Cardiac septum (tissue), 1 donor: ENCODE measurements around the gene DNTT. TPM values are rescaled to one million over a fixed set of nuclear protein-coding genes. Genes with fewer than 3 reads are reported as not detected.
"Not testable (repeated sequence)": the region's sequence is repeated elsewhere in the genome, so short reads cannot be mapped to it uniquely, and the experiment has no call there.

ENCODE experiments used
- DNase-seq: peaks from one replicate; pipeline ENCODE4 v3.0.0-alpha.2; 2020; ENCODE audit warnings: low spot score
- intact Hi-C: fragments of 100-400 bp; cut with DNase I; formaldehyde crosslinking; loops from one replicate; pipeline ENCODE4 v1.14.0; 2022
- total RNA-seq: library from RNA; stranded (reverse); fragmentation: NEBNext Ultra II Directional; extraction: Animal tissue kit (Norgen Biotek cat#: 25700); gene quantifications from one replicate; pipeline ENCODE4 v1.2.1, GENCODE V29; 2021
- donor health status: DM: no; HTN: no; CAD: no.

The DNTT gene
- total RNA-seq, 1 donor from 2014 or later: not detected

DNA sequence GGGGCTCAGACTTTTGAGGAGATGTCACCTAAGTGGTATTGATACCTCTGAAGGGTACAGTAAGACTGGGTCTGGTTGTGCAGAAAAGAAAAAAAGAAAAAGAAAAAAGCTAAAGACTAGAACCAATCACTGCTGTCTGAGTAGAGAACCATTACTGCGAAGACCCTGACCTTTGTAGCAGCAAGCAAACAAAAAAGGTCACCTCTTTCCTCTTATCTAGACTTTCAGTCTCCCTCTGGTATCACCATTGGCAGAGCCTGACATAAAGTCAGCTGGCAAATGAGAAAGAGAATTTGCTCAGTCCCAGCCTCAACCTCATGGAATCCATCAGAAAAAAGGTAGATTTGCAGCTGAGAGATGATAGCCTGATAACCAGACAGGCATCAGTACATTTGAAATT lies 2.6 kb upstream of the DNTT start:
- no peak for DNase-seq
- intact Hi-C loops: no loop called here

DNA sequence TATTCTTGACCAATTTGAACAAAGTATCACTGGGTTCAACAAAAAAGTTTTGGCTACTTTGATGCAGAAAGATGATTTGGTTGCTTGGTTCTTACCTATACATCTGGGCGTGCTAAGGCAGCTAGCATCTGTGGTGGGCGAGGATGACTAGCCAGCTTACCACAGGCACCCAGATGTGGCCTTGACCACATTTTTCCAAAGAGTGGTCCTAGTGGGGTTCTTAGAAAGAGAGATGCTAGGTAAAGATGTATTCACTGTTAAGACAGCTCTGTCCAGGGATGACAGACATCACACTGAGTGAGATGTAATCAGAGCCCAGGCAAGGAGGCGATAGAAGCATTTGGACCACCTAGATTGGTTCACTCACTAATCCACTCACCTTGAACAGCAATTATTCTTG lies 785 bp downstream of the DNTT start:
- intact Hi-C loops: no loop called here
- no peak for DNase-seq

DNA sequence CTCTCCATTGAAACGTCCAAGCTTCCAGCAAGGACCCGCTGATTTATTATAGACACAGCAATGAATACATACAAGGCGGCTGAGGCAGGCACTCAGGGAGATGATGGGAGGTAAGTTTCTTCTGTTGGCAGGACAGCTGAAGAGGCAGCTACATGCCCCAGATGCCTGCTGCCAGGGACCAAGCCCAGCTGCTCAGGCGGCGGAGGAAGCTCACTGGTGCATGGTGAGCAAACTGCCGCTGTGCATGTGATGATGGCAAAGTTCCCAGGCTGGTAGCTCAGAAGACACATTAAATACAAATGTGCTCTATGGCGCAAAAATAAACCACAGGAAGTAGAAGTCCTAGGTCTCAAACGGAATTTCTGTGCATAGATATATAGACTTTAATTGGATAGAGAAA lies 2.3 kb downstream of the DNTT start:
- DNase-seq: peak; percentile 77

DNA sequence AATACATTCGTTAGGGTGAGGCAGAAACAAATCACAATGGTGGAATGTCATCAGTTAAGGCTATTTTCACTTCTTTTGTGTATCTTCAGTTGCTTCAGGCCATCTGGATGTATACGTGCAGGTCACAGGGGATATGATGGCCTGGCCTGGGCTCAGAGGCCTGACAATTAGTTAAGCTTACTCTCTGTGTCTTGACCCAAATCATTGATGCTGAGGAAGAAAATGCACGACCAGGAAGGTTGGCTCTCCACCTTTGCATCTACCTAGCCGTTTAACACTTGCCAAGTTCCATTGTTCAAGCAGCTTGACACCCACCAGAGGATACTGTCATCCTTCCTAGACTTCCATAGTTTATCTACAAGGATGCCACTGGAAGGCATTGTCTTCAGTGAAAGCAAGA lies 4.6 kb downstream of the DNTT start:
- DNase-seq, intact Hi-C loops: not testable (repeated sequence)

More for the DNA sequence above, 2.3 kb downstream of the DNTT start:
- intact Hi-C loops: no loop called here

DNA sequence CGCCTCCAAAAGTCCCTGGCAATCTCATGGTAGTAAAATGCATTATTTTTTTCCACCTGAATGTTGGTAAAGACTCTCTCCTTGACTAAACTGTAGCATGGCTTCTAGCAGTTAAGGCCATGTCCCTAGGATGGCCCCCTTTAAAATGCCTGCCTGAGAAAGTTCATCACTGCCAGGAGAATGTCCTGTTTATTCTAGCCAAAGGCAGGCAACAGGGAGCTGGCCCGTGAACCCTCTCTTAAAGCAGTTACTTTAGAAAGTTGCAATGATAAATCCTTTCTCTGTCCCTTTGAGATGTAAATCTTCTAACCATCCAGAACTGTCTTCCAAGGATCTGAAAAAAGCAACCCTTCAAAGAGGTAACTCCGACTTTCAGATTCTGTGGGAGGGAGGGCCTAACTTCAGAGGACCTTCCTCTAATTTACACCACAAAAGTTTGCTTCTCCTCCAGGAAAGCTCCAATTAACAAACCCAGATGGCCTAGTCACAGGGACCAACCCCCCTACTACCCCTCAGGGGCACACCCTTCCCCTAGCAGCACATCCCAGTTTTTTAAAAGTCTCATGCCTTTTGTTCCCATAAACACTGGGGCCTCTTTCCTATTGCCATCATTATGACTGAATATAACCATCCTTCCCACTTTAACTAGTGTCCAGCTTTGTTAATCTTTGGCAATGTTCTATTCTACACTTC lies 5.5 kb downstream of the DNTT start:
- intact Hi-C loops: no loop called here
- DNase-seq: no peak

DNA sequence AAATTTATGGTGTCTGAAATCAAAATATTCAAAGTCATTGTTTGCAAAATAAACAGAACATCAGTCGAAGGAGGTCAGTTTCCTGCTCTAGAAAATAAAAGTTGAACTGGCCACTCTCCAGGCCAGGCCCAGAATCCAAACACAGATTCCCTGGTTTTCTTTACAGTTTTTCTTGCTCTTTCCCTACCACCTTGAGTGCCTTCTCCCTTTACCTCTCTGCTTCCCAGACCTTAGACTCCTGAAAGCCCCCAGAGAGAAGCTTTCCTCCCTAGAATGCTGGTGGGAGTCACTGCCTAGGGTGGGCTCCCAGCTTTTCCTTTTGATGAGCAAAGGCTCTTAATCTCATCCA lies 6.1 kb downstream of the DNTT start:
- intact Hi-C loops: no loop called here
- DNase-seq: no peak

DNA sequence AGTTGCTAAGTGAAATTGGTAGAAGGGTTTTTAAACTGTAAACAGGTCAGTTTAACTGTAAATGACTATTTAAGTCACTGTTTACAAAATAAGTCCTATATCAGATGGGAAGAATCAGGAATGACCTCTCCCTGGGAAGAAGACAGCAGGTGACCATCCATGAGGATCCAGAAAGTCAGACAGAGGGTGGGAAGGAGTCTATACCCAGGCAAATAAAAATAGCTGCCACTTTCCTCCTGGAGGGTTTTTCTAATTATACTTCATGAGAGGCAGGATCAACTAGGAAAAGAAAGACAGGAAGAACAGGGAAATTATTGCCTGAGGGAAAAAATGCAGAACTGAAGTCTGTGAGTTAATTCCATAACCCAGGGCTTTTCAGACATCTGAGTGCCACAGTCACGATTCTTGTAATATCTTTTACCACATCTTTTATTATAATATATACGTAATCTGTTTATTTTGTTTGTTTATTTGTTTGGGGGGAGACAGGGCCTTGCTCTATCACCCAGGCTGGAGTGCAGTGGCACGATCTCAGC lies 7.0 kb downstream of the DNTT start:
- no peak for DNase-seq
- intact Hi-C loops: no loop called here

DNA sequence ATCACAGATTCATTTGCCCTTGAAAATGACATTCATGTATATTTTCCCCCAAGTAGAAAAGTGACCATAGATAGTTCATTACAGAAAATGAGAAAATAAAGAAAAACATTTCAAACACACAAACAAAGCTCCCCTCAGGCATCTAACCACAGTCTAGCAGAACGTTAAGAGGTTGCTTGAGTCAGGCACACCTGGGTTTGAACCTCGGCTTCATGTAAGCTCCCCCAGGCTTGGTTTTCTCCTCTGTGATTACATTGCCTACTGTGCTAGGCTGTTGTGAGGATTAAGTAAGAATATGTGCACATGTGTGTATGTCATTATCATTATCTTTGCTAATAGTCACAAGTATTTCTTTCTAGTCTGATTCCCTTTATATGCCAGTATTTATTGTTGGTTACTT lies 9.1 kb downstream of the DNTT start:
- intact Hi-C loops: no loop called here
- no peak for DNase-seq

DNA sequence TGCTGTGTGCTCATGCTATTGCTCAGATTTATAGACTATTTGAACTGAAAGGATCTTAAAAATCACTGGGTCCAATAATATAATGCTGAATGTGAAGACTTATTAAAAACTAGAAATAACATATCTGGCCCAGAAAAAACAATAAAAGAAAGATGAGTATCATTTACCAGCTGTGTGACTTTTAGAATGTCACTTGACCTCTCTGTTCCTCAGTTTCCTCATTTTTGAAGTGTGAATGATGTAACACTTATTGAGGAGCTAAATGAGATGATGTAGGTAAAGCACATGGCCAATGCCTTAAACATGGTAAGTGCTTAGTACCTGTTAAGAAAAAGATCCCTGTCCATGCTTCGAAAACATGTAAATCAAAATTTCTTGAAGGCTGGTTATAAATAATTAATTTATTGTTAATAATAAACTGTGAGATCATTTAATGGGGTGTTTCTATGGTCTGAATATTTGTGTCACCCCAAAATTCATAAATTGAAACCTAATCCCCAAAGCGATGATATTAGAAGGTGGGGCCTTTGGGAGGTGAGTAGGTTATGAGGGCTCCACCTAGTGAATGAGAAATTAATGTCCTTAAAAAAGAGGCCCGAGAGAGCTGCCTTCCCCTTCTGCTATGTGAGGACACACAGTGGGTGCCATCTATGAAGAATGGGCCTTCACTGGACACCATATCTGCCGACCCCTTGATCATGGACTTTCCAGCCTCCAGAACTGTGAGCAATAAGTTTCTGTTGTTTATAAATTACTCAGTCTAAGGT lies 13.0 kb downstream of the DNTT start:
- DNase-seq: no peak
- intact Hi-C loops: no loop called here

DNA sequence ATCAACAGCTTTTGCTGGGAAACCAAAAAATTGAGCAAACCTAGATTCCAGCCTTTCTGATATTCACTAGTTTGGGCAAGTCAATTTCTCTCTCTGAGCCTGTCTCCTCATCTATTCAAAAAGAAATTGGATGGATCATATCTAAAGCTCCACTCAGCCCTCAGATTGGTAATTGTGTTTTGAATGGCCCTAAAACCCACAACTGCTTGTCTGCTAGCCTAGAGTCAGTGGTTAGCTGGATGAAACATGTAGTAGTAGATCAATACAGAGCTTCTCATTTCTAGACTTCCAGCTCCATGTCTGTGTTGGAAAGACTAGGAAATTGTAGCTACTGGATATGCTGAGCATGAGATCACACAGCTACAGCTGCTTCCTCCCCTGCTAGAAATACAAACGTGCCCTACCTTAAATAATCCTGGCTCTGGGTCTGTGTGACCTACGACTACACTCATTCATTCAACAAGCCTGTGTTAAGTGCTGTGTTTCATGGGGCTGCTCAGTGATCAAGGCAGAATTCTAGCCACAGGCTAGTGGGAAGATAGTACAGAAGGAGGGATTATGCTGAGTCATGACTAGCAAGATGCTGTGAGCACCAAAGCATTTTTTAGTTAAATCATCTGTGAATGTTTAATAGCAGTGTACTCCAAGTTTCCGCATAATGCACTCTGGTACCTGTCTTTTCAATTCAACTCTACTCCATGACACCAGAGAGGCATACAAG lies 15.7 kb downstream of the DNTT start:
- no peak for DNase-seq
- intact Hi-C loops: no loop called here

DNA sequence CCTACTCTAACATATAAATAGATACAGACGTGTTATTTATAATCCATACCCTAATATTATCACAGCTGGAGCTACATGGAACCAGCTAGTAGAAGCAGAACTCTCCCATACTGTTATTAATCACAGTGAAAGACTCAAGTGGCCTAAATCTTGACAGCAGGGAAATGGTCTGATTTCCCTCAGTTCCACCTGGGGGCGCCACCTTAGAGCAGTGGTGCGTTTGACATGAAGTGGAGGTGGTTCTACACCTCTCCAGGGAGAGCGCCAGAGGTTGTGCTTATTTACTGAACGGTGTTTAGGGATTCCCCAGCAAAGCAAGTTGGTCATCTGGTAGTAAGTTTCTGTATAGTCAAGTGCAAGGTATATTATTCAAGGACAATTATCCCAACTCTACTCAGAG lies 17.6 kb downstream of the DNTT start:
- no peak for DNase-seq
- intact Hi-C loops: no loop called here

DNA sequence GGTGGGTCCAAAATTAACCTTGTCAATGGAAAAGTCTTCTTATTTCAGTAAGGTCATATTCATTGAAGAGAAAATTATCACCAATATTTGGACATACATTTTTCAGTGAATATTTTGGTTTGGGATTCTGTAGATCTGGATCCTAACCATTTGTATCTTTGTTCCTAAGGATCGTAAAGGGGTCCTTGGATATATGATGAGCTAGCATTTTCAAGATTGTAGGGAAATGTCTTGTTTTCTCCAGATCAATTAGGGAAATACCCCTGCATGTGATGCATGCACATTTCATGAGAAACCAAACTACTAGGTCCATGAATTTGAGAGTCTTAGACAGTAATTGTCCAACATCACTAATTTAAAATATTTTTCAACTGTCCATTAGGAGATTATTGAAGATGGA lies 18.0 kb downstream of the DNTT start:
- no peak for DNase-seq
- intact Hi-C loops: no loop called here

DNA sequence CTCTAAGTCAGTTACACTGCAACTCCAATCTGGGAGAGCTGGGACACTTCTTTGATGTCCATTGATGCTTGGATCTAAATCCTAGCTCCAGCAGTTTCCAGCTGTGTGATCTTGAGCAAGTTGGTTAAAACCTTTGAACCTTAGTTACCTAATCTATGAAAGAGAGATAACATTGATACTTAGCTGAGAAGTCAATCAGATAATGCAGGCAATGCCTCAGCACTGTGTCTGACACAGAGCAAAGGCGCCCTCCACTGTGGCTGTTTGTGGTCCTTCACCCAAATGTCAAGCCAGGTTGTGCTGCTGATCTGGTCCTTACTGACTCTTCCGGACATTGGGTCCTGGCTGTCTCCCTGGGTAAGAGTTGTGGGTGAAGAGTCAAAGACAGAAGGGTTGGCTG lies 20.2 kb downstream of the DNTT start:
- intact Hi-C loops: no loop called here
- no peak for DNase-seq

DNA sequence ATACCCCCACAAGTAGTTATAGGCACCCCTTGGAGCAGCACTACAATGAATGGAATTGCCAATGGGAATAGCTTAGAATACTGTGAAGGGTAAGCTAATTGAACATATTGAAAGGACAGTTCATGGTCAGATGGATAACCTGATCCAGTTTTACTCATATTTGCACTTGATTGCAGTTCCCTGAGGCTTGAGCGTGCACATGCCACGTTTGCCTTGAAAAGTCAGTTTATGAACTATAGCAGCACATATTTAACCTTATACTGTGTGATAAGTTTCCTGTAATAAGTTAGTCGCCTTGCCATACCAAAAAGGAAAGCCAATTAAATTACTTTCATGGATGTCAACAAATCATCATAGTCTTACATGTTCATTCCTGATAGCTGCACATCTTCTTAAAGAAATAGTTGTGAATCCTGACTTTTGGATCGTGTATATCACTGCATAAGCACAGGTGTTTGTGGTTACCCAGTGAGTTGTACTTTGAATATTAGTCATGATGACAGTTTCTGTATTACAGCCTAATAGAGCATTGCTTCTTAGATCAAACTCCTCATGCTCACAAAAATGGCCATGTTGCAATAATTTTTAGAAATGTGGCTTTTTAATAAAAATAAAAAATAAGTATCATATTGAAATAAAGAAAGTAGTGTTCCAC lies 21.6 kb downstream of the DNTT start:
- no peak for DNase-seq
- intact Hi-C loops: no loop called here

DNA sequence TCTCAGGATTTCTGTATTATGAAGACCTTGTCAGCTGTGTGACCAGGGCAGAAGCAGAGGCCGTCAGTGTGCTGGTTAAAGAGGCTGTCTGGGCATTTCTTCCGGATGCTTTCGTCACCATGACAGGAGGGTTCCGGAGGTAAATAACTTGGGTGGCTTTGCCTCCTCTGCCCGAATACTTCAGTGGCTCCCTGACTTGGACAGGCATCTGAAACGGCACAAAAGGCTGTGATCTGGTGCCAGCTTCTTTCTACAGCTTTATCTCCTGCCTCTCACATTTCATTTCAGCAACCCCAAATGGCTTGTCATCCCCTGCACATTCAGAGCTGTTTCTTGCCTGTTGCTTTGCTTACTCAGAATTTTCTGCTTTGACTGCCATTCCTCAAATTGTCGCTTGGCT lies 23.2 kb downstream of the DNTT start:
- intact Hi-C loops: no loop called here
- no peak for DNase-seq

DNA sequence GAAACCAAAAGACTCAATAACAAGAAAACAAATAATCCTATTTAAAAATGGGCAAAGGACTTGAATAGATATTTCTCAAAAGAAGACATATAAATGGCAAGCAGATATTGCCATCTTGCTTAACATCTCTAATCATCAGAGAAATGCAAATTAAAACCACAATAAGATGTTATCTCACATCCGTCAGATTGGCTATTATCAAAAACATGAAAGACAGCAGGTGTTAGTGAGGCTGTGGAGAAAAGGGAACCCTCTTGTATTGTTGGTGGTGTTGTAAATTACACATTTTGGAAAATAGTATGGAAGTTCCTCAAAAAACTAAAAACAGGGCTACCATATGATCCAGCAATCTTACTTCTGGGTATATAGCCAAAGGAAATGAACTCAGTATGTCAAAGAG lies 28.9 kb downstream of the DNTT start:
- intact Hi-C loops: no loop called here
- no peak for DNase-seq

DNA sequence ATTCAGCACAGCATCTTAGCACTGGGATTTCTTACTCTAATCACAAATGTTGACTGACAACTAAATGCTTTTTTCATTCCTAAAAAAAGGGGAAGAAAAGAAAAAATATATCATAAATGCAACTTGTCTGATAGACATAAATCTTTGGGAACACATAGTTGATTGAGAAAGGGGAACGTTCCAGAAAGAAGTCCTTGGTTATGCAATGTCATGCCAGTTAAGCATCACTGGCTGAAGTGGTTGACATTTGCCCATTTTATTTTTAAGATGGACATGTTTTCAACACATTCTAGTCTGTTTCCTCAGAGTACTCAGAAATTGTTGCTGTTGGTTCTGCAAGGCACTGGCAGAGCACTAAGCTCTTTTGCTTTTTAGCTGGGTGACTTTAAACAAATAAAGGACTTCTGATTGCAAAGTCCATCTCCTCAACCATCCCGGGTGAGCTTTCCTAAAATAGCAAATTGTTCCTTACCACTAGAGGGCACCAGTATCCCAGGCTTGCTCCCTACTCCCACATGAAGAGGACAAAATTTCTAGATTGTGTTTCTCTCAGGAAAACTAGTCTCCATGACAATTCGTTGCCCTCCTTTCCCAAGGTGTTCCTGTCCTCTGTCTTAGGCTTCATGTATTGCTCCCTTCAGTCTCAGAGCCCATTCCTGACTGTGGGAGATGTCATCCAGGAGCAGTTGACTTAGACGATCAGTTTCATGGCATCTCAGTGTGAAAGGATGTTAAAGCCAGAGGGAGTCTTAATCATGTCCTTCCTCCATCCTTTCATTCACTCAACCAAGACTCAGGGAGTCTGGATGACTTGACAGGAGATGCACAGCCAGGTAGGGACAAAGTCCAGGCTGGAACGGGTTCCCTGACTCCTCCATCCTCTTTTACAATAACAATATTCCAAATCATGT lies 30.6 kb downstream of the DNTT start:
- intact Hi-C loops: no loop called here
- no peak for DNase-seq

DNA sequence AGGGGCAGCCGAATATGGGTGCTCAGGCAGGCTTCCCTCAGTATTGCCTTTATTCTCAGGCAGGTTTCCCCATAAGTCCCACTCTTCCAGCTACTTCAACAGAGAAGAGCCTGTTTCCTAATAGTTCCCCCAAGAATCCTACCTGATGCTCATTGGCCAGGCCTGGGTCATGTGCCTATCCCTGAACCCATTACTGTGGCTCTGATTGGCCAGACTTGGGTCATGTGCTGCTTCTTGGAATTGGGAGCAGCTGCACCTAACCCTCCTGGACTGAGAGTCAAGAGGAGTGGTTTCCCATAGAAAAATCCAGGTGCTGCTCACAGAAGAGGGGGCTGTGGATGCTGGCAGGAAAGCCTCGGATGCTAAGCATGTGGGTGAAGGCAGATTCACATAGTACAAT lies 32.9 kb downstream of the DNTT start:
- no peak for DNase-seq
- intact Hi-C loops: no loop called here

DNA sequence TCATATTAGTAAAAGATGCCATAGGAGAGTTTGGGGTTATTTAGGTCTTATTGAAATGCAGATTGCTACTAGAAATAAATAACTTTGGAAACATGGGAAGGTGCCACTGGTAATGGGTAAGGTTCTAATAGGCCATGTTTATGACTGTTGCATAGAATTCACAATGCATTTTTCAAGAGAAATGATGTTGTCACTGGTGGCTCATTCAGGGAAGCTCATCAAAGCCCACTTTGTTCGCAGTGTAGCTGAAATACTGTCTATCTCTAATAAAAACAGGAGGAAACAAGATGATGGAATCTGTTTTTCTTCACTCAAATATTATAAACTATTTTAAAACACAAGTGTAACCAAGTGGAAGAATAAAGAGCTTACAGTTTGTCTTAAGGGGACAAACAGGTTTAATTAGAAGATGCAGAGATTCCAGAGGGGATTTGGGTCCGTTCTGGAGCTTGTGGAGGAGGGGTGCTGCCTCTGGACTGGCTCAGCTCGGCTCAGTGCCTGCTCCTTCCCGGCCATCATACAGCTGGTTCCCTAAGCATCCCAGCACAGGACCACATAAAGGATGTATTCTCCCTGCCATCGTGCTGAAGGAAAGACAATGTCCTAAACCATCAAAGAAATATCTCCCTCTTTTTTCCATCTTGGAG lies 34.2 kb downstream of the DNTT start:
- intact Hi-C loops: no loop called here
- no peak for DNase-seq
